Astrocyte (in vitro differentiated cells and primary cell): ENCODE measurements around the gene RUNDC1. TPM values are rescaled to one million over a fixed set of nuclear protein-coding genes. Genes with fewer than 3 reads are reported as not detected.

ENCODE experiments used
- DNase-seq: peaks from one replicate; pipeline ENCODE4 v3.0.0-alpha.2; 2010; ENCODE audit warnings: low read depth
- FAIRE-seq: peaks from 2 replicates; lab custom pipeline; 2011; peaks lifted over from hg19 to GRCh38; lab: Jason Lieb, UNC
- H2AFZ ChIP-seq: 2 replicates; pipeline ENCODE4 v1.6.0; 2012; ENCODE audit warnings: low read depth, low read length, inconsistent platforms
- H3K27ac ChIP-seq: 2 replicates; pipeline ENCODE4 v1.5.1; 2011; ENCODE audit warnings: low read depth, low read length, inconsistent platforms
- H3K27me3 ChIP-seq: 2 replicates; pipeline ENCODE4 v1.6.0; 2011; ENCODE audit warnings: low read length, inconsistent platforms; ENCODE audit not compliant: insufficient read depth
- H3K36me3 ChIP-seq: 2 replicates; pipeline ENCODE4 v1.5.1; 2011; ENCODE audit warnings: low read length, inconsistent platforms; ENCODE audit not compliant: insufficient read depth
- H3K4me1 ChIP-seq: 2 replicates; pipeline ENCODE4 v1.5.1; 2011; ENCODE audit warnings: low read length, inconsistent platforms; ENCODE audit not compliant: insufficient read depth
- H3K4me2 ChIP-seq: 2 replicates; pipeline ENCODE4 v1.6.0; 2012; ENCODE audit warnings: low read length, inconsistent platforms
- H3K4me3 ChIP-seq: 2 replicates; pipeline ENCODE4 v1.5.1; 2011; ENCODE audit warnings: low read depth, mild to moderate bottlenecking, low read length, inconsistent platforms; ENCODE audit not compliant: insufficient read depth
- H3K79me2 ChIP-seq: 2 replicates; pipeline ENCODE4 v1.6.0; 2012; ENCODE audit warnings: mild to moderate bottlenecking, low read length, inconsistent platforms; ENCODE audit not compliant: insufficient read depth
- H3K9ac ChIP-seq: 2 replicates; pipeline ENCODE4 v1.6.0; 2012; ENCODE audit warnings: mild to moderate bottlenecking, low read length, inconsistent platforms
- H3K9me3 ChIP-seq: 2 replicates; pipeline ENCODE4 v1.5.1; 2012; ENCODE audit warnings: low read depth, mild to moderate bottlenecking, low read length, inconsistent platforms; ENCODE audit not compliant: insufficient read depth
- H4K20me1 ChIP-seq: 2 replicates; pipeline ENCODE4 v1.6.0; 2012; ENCODE audit warnings: low read length, inconsistent platforms; ENCODE audit not compliant: insufficient read depth
- H3K27ac Mint-ChIP-seq: one replicate; pipeline ENCODE4 v1.8.0; 2021; ENCODE audit warnings: mild to moderate bottlenecking, mixed read lengths; ENCODE audit not compliant: unreplicated experiment
- H3K27me3 Mint-ChIP-seq: one replicate; pipeline ENCODE4 v1.8.0; 2021; ENCODE audit warnings: low read depth, mixed read lengths; ENCODE audit not compliant: unreplicated experiment
- H3K36me3 Mint-ChIP-seq: one replicate; pipeline ENCODE4 v1.8.0; 2021; ENCODE audit warnings: low read depth, mixed read lengths; ENCODE audit not compliant: unreplicated experiment
- H3K4me1 Mint-ChIP-seq: one replicate; pipeline ENCODE4 v1.8.0; 2021; ENCODE audit warnings: low read depth, mixed read lengths; ENCODE audit not compliant: unreplicated experiment
- H3K4me3 Mint-ChIP-seq: one replicate; pipeline ENCODE4 v1.8.0; 2021; ENCODE audit warnings: mild to moderate bottlenecking, moderate library complexity, mixed read lengths; ENCODE audit not compliant: unreplicated experiment
- H3K9me3 Mint-ChIP-seq: one replicate; pipeline ENCODE4 v1.8.0; 2021; ENCODE audit warnings: mild to moderate bottlenecking, mixed read lengths; ENCODE audit not compliant: unreplicated experiment
- CTCF ChIP-seq: IDR thresholded peaks from 2 replicates; pipeline ENCODE4 v1.5.1; 2011; ENCODE audit warnings: low read depth, mild to moderate bottlenecking, inconsistent platforms, low read length, moderate library complexity; ENCODE audit not compliant: insufficient read depth
- EZH2 ChIP-seq: IDR thresholded peaks from 2 replicates; pipeline ENCODE4 v1.6.1; 2012; ENCODE audit warnings: mild to moderate bottlenecking, low read length, inconsistent platforms; ENCODE audit not compliant: insufficient read depth
- total RNA-seq: library from RNA; stranded (reverse); gene quantifications from 2 replicates; pipeline ENCODE4 v1.2.1, GENCODE V29; 2021

RUNDC1 gene
- total RNA-seq, 1 donor from 2014 or later = 13.8 TPM

GRCh38 chr17:43016216-43016615, 35.9 kb downstream of the RUNDC1 start:
- no peaks in the 10 kb centered on the region for H3K27me3 ChIP-seq
- peaks cover 8% of the 10 kb centered on the region for H3K36me3 ChIP-seq
- peak overlapping the region; percentile 64 for H3K4me3 Mint-ChIP-seq
- H3K4me1 Mint-ChIP-seq = peaks cover 49% of the 10 kb centered on the region
- peaks cover 11% of the 10 kb centered on the region for H3K36me3 Mint-ChIP-seq
- no peaks in the 10 kb centered on the region for H3K9me3 ChIP-seq
- no peak overlapping the region for H3K9ac ChIP-seq
- H3K4me2 ChIP-seq = no peak overlapping the region
- H3K79me2 ChIP-seq = peaks cover 32% of the 10 kb centered on the region
- TF ChIP-seq EZH2 = no peak
- TF ChIP-seq CTCF = no peak
- H3K27ac ChIP-seq = no peak overlapping the region
- FAIRE-seq (no peak), DNase-seq (no peak)
- peaks cover 19% of the 10 kb centered on the region for H3K4me1 ChIP-seq
- no peak overlapping the region for H3K4me3 ChIP-seq
- no peaks in the 10 kb centered on the region for H3K9me3 Mint-ChIP-seq
- no peaks in the 10 kb centered on the region for H3K27me3 Mint-ChIP-seq
- H3K27ac Mint-ChIP-seq = no peak overlapping the region
- peaks cover 32% of the 10 kb centered on the region for H4K20me1 ChIP-seq
- H2AFZ ChIP-seq = no peak overlapping the region

- no peak for DNase-seq
- Histone ChIP-seq H3K9ac (no peak overlapping the region), H3K79me2 (peaks cover 42% of the 10 kb centered on the region), H3K27ac (no peak overlapping the region), H3K4me2 (peak overlapping the region; percentile 22), H3K4me3 (no peak overlapping the region), H3K9me3 (no peaks in the 10 kb centered on the region), H3K36me3 (peaks cover 8% of the 10 kb centered on the region), H2AFZ (no peak overlapping the region), H4K20me1 (peaks cover 32% of the 10 kb centered on the region), H3K27me3 (no peaks in the 10 kb centered on the region), H3K4me1 (peaks cover 20% of the 10 kb centered on the region)
- no peak for TF ChIP-seq EZH2
- TF ChIP-seq CTCF = no peak
- H3K4me1 Mint-ChIP-seq = peaks cover 46% of the 10 kb centered on the region
- no peak for FAIRE-seq
- peak overlapping the region; percentile 69 for H3K27ac Mint-ChIP-seq
- no peaks in the 10 kb centered on the region for H3K9me3 Mint-ChIP-seq
- H3K27me3 Mint-ChIP-seq = no peaks in the 10 kb centered on the region
- H3K4me3 Mint-ChIP-seq = peak overlapping the region; percentile 6
- peaks cover 11% of the 10 kb centered on the region for H3K36me3 Mint-ChIP-seq
Measured at GRCh38 chr17:43018008-43018853, 37.9 kb downstream of the RUNDC1 start.

- FAIRE-seq (no peak), DNase-seq (no peak)
- Histone ChIP-seq H3K36me3 (peaks cover 8% of the 10 kb centered on the region), H3K9ac (no peak overlapping the region), H4K20me1 (peaks cover 32% of the 10 kb centered on the region), H3K4me1 (peaks cover 20% of the 10 kb centered on the region), H2AFZ (no peak overlapping the region), H3K27me3 (no peaks in the 10 kb centered on the region), H3K4me3 (no peak overlapping the region), H3K9me3 (no peaks in the 10 kb centered on the region), H3K79me2 (peaks cover 42% of the 10 kb centered on the region), H3K27ac (no peak overlapping the region), H3K4me2 (peak overlapping the region; percentile 22)
- Mint-ChIP-seq H3K27me3 (no peaks in the 10 kb centered on the region), H3K36me3 (peaks cover 11% of the 10 kb centered on the region), H3K4me1 (peaks cover 43% of the 10 kb centered on the region), H3K27ac (no peak overlapping the region), H3K9me3 (no peaks in the 10 kb centered on the region), H3K4me3 (no peak overlapping the region)
- TF ChIP-seq CTCF (no peak), EZH2 (no peak)
Measured at GRCh38 chr17:43018932-43019331, 38.6 kb downstream of the RUNDC1 start.
